GM12891 (cell line): Measurements from ENCODE around the gene ACTL8.

Source experiments
- POLR2A ChIP-seq: IDR thresholded peaks from 2 replicates; pipeline ENCODE4 v1.6.1; 2011; ENCODE audit warnings: low read depth, low read length, control low read depth
- POLR2AphosphoS5 ChIP-seq: IDR thresholded peaks from 2 replicates; pipeline ENCODE4 v1.6.1; 2011; ENCODE audit warnings: low read depth, low read length, control low read depth
- TAF1 ChIP-seq: IDR thresholded peaks from 2 replicates; pipeline ENCODE4 v1.6.1; 2011; ENCODE audit warnings: low read depth, low read length, control low read depth

DNA sequence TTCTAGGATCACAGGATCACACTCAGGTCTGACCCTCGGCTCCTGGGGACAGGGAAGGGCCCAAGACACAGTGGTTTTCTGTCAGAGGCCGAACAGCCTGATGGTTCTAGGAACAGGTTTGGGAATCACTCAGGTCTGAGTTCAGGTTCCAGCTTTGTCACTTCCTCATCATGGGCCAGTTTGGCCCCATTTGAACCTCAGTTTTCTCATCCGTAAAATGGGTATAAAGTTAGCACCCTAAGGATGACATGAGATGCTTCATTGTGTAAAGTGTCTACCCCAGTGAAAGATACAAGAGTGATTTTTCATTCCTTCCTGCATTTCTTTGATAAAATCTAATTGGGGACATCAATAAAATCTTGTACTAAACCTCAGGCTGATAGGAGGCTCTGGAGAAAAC, 11.2 kb upstream of the ACTL8 start:
- TF ChIP-seq TAF1 (no peak), POLR2A (no peak), POLR2AphosphoS5 (no peak)
